Keratinocyte (primary cell): ENCODE data around the gene TXNRD1.

Experiments used
- CTCF ChIP-seq, 3 experiments: IDR thresholded peaks in 1 of 3; conservative IDR thresholded peaks in 1 of 3; optimal IDR thresholded peaks in 1 of 3; 2 replicates in 2 of 3; 3 replicates in 1 of 3; pipeline versions ENCODE3 to v1.5.1; 2011; ENCODE audit warnings: low read length in 3 of 3, mild to moderate bottlenecking in 3 of 3, moderate library complexity in 2 of 3, control low read depth in 1 of 3, inconsistent platforms in 1 of 3; ENCODE audit not compliant: insufficient read depth in 2 of 3; ENCODE audit errors: extremely low read depth in 1 of 3
- EZH2 ChIP-seq: IDR thresholded peaks from one replicate; pipeline ENCODE4 v1.6.1; 2012; ENCODE audit warnings: inconsistent platforms, mild to moderate bottlenecking, low read length, moderate library complexity

DNA sequence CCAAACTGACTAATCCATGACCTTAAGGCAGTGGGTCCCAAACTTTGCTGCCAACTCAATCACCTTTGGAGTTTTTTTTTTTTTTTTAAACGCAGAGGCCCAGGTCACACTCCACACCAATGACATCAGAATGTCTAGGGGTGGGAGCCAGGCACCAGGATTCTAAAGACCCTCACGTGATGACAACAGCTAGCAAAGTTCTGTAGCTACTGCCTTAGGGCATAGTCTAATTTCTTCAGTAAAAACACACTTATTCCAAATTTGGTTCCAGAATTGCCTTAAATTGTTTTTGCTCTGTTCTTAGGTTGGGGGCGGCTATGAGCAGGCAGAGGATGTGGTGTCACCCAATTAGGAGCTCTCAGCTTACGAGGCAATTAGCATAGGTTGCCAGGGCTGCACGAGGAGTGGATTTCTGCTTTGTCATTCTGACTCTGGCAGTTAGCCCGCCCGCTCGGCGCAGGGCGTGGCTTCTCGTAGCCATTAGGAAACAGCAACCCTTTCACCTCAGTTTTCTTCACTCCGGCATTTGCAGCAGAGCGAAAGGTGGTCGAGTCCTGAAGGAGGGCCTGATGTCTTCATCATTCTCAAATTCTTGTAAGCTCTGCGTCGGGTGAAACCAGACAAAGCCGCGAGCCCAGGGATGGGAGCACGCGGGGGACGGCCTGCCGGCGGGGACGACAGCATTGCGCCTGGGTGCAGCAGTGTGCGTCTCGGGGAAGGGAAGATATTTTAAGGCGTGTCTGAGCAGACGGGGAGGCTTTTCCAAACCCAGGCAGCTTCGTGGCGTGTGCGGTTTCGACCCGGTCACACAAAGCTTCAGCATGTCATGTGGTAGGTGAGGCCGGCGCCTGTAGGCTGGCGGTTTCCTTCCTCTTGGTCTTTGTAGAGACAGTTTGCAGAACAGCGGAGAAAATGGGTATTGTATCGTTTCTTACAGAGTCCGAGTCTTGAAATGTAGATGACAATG, 71.2 kb downstream of the TXNRD1 start:
- TF ChIP-seq CTCF (optimal IDR thresholded peaks at IDR 0.05 in 1 of 3, IDR thresholded peaks at IDR 0.05 in 1 of 3, conservative IDR thresholded peaks at IDR 0.05 in 1 of 3; ENCODE audit: extremely low read depth in 1 of 3, insufficient read depth in 2 of 3, low read length in 3 of 3) (no peak), EZH2 (no peak)
